NCI-H1092 treated with DMSO at 0.1 percent for 48 hours (cell line): Measurements from ENCODE around the gene IMMT.

Source experiments
- DNase-seq: peaks from one replicate; lab custom pipeline; 2025; lab: John Stamatoyannopoulos, UW

Gene IMMT

DNA sequence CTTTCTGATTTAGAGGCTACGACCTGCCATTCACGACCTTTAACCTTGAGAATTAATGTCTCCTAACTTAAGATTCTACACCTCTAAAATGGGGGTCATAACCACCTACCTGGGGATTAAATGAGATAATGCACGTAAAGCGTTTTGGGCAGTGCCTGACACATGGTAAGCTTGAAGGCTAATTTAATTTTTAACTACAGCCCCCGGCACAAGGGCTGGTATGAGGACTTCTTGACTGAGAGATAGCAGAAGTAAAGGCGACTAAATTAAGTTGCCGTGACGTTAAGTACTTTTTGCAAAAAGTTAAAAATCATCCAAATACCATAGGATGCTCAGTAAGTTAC, 4.5 kb upstream of the IMMT start:
- no peak for DNase-seq

DNA sequence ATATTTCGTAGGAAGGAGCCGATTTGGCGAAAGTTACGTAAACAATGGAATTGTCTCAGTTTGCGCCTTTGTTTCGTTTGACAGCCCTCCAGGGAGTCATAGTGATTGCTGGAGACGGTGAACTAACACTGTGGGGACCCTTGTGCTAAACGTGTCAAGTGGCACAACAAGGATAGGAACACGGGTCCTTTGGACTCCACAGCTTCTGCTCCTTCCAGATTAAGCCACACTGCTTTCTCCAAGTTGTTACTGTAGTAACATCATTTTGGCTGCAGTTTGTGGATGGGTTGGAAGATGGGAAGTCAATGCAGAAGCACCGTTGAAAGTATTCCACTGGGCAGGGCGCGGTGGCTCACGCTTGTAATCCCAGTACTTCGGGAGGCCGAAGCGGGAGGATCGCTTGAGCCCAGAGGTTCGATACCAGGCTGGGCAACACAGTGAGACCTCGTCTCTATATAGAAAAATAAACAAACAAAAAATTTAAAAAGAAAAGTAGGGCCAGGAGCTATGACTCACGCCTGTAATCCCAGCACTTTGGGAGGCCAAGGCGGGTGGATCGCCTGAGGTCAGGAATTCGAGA, 636 bp upstream of the IMMT start:
- no peak for DNase-seq

DNA sequence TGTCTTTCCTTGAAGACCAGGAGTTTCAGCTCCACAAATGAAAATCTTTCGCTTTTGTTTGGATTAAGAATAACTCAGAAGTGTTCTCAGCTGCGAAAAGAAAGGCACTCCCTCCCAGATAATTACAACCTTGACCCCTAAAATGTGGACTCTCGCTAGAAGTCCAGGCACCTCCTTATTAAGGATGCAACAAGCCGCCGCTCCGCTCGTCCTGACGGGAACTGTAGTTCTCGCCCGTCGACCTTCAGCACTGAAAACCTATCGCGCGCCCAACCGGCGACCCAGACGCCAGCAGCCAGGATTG, 559 bp downstream of the IMMT start:
- DNase-seq = no peak

DNA sequence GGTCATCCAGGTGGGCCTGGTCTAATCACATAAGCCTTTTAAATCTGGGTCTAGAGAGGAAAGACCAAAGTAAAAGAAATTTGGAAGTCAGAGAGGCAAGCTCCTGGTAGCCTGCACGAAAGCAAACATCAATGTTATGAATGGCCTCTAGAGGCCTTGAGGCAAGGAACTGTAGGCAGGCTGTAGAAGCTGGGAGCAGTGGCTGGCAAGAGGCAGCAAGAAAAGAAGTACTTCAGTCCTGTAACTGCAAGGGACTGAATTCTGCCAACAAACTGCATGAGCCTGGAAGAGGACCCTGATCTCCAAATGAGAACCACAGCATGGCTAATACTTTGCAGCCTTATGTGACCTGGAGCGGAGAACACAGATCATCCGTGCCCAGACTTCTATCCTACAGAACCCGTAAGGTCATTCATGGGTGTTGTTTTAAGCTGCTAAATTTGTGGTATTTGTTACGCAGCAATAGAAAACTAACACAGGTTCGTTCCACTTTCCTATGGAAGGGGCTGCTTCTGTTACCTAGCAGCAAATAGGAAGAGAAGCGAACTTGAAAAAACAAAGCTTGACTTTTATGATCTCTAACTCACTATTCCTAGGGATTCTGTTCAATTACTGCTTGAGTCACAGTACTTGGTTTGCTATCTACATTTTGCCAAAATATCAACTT, 1.2 kb downstream of the IMMT start:
- DNase-seq = no peak

DNA sequence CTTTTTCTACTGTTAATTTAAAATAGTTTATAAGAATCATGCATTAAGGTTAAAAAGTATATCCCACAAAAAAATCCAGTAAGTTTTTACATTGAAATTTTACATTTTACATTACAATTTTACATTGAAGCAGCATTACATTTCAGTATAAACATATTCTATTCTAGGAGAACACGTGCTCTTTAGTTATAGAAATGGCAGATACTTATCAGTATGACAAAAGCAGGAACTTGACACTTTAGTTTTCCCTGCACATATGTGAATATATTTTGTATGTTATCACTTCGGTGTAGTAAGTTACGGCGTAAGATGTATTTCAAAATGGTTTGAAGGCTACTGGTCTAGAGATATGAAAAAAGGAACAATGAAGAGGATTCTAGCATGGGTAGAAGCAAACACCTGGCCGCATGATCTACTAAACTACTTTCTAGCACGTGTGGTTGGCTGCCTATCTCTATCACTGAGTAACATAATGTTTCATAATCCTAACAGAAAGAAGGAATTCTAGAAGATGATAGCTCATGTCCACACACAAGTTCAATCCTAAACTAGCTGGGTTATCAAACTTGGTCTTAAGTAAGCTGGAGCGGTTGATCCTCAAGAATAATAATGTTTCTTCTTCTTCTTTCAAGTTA, 5.4 kb downstream of the IMMT start:
- no peak for DNase-seq

DNA sequence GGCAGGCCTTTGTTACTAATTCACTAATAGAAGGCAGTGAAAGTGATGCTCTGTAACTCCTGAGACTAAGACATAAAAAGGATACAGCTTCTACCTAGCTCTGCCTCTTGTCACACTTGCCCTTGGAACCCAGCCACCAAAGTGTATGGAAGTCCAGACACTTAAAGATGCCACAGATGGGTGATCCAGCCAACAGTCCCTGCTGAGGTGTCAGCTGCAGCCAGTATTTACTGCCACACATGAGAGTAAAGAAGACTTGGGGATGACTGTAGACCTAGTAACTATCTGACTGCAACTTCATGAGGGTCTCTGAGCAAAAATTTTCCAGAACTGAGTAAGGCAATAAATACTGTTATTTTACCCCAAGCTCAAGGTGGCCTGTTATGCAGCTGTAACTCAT, 8.8 kb downstream of the IMMT start:
- no peak for DNase-seq

DNA sequence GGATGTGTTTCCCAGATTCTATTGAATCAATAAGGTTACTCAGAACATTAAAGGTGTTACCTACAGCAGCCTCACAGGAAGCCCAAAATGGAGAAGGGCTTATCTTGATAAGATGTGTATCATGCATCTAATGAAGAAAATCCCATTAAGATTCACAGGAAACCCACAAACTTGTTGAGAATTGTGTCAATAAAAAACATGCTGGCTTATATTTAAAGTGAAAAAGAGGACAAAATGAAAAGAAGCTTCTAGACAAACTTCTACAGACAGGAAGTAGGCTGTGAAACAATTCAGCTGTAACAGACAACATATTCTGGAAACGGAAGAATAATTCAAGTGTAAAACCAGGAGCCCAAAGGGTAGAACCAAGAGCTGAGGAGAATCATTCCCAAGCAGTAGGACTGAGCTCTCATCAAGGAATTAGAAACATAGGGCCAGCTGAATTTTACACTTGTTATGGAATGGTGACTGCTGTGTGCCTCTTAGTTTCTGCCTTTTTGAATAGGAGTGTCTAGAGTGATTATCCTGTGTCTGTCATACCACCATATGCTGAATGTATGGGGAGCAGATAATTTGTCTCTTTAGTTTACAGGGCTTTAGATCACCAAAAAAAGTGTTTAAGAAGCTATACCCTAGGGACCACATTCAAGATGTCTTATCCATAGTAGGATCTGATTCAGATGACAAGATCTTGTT, 9.6 kb downstream of the IMMT start:
- no peak for DNase-seq

DNA sequence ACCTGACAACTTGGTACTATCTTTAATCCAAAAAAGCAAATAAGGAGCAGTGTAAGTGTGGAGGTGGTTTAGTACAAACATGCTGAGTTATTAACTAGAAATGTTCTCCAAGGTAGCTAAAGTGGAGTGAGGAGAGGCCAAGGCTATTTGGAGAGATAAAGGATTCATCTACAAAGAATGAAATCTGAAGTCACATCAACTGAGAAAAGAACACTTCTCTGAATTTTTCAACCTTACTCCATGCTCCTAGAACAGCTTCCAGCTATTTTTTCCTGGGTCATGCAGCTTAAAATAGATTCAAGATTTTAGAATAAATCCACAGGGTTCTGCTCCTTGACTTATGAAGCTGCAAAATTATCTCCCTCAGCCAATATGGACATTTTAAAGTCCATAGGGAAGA, 18.7 kb downstream of the IMMT start:
- no peak for DNase-seq

DNA sequence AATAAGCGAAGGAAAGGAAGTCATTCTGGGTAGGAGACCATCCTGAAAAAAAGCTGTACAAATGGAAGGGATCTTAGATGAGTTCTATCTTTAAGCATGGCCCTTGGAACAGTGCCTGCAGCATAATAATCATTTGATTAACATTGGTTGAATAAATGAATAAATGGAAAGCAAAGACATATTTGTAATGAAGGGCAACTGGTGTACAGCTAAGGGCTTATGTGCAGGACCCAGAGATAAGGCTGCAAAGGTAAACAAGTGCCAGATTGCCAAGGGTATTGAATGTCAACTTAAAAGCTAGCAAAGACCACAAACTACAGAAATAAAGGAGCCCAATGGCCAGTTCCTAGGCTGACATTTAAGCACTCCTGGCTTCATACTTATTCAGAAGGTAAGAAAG, 19.4 kb downstream of the IMMT start:
- no peak for DNase-seq

DNA sequence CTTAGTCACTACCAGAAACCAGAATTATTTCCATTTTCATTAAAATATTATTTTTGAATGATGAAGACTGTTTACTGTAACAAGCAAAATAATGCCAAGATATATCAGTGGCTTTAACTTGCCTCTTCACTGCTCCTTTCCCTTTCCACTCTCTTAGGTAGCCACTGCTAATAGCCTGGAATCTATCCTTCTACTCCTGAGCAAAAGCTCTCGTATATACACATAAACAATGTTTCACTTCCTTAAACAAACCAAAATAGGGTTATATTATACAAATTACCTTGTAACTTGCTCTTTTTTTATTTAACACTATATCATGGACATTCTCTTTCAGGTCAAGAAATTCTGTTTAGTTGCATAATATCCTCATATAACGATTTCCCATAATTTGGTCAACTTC, 20.8 kb downstream of the IMMT start:
- no peak for DNase-seq

DNA sequence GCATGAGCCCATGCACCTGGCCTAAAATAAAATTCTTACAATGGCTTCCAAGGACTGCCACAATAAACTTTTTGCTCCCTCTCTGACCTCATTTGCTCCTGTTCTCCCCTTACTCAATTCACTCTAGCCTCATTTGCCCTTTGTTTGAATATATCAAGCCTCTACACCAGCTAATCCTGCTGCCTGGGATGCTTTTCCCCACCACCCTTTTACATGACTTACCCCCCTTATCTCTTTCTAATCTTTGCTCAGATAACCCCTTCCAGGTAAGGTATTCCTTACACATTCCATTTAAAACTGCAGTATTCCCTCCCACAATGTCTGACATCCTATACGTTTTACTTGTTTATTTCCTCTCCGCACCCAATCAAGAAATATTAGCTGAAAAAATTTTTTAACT, 22.7 kb downstream of the IMMT start:
- no peak for DNase-seq

DNA sequence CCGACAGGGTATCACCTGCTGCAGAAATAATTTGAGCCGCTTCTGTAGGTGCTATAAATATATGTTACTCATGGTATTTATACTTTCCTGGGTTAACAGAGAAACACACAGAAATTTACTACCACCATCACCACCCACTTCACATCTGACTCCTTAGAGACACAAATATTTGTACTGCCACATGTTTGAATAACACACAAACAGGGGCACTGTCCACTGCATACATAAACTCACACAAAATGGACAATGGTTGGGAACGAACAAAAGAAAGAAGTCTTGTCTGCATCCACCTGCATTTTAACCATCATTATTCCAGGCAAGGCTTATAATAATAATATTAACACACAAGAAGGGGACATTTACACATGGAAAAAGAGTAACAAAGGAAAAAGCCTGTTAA, 24.0 kb downstream of the IMMT start:
- DNase-seq = no peak

DNA sequence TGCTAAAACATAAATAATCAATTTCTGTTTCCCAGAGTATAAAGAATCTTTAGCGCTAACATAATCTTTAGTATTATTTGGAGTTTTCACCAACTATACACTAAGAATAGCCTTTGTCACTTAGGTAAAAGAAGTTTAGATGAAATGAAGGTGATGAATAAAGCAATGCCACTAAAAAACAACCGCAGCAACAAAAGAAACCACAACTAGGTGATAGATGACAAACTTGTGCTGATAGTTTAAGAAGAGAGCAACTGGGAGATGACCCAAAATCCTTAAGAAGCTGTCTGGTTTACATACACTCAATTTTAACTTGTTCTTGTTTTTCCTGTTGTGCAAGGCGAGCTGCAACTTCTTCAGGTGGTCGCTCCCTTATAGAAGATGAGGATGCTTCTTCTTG, 24.8 kb downstream of the IMMT start:
- no peak for DNase-seq

DNA sequence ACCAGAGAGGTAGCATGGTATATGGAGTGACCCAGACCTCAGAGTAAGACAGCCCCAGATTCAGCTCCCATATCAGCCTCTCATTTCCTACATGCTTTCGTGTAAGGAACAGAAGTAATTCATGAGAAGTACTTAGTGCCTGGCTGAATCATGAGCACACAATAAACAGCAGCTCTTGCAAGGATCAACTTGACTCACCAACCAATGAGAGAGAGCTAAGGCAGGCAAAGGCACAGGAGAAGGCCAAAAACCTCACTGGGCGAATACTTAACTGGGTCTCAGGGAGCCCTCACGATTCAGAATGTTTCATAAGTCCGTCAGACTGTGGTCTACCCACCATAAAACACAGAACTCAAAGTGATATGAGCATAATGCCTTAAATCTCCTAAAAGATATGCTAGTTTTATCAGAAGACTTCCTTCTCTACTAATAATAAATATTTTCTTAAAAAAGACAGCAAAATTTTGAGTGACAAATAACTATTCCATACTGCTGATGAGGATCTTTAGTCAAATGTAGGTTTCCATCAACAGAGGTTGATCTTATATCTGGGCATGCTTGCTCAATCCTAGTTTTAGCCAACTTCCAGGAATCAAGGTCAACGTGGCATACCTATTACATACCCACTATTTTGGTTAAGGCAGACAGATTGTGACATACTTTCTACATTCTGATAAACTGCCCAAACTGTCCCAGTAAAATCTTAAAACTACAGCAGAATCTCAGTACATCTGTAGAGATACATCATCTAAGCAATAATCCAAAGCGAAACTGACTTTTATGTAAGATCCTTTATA, 34.9 kb downstream of the IMMT start:
- DNase-seq = no peak

DNA sequence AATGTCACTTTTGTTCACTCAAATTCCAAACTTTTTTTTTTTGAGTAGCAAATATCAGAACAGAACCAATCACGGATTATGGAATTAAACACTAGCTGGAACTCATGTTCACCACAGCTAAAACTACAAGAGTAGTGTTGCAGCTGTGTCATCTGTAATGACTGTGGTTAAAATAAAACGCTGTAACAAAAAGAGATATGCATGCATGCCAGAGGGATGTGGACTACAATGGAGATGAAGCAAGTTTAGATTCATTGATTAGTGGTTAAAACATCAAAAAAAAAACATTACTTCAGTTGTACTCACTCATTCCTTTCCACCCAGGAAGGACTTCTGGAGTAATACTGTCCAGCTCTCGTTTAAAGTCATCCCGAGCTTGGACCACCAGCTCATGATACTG, 37.0 kb downstream of the IMMT start:
- DNase-seq = no peak

DNA sequence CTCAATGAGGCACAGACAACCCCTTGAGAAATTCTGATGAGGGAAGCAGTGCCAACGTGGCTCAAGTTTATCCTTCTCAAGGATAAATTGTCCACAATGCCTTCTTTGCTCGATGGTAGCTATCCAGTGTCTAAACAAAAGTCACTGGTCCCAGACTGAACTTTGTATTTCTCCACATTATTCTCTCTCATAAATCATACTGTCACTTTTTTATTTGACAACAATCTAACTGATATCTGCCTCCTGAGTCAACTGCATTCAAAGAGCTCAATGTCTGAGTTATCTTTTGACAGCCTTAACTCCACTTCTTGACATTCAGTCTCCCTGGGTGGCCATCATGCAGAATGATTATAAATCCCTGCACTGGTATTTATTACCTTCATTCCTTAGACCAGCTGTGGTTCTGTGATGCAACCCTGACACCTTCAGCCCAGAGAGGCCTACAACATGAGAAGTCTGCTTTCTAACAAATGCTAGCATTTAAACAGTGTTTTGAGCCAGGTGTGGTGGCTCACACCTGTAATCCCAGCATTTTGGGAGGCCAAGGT, 38.2 kb downstream of the IMMT start:
- DNase-seq = no peak

DNA sequence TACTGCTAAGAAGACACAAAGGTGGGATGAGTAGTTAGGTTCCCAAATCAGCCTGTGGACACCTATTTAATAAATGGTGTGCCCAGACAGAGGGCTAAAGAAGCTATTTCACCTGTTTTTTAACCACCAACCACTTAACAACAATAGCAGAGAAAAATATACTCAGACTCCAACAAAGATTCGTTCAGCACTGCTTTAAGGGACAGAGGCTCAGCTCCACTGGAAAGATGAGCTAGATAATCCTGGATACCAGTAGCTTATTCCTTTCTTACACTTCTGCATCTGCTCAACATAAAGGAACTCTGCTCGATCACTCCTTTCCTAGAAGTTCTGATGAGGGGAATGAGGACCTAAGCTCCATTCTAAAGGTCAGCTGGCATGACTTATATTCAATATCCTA, 44.8 kb downstream of the IMMT start:
- no peak for DNase-seq

DNA sequence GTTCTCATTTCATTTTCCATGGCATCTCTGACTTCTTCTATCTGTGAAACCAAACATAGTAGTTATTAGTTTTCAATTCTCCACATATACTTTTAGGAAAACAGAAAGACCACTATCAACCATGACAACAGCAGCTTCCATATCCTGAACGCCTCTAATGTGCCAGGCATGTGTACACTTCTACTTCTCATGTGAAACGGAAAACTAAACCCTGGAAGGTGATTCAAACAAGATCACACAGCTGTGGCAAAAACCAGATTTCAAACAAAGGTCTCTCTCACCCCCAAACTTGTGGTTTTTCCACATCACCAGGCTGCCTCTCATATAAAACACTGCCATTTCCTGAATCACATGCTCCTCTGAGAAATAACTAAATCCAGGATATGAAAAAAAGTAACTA, 47.5 kb downstream of the IMMT start:
- DNase-seq = no peak

DNA sequence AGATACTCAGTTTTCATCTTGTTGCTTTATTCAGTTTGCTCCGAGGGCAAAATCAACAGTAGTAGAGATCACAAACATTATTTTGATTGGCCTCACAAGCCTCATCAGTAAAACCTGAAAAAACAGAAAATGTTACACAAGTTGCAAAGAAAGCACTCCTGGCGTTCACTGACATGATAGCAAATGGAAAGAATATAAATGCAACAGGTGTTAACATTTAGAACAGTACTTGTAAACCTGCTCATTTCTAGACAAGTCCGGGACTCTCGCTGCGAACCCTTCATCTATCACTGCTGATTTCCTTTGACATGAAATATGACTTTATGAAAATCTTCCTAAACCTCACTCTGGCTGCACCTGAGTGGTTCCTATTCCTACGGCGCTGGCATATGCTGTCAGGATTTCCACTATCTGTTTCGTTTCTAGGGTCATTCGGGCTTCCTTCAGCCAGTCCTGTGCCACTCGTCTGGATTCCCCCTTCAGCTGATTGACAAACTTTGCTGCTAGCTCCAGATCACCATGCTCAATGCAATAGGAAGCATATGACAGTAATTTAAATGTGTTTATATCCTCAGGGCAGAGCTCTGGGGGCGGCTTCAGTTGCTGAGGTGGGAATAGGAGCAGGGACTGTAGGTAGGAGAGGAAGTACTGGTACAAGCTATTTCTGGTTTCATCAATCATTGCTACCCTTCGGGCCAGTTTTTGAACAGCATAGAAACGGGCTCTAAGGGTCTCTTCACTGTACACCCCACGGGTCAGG, 51.2 kb downstream of the IMMT start:
- DNase-seq = no peak

DNA sequence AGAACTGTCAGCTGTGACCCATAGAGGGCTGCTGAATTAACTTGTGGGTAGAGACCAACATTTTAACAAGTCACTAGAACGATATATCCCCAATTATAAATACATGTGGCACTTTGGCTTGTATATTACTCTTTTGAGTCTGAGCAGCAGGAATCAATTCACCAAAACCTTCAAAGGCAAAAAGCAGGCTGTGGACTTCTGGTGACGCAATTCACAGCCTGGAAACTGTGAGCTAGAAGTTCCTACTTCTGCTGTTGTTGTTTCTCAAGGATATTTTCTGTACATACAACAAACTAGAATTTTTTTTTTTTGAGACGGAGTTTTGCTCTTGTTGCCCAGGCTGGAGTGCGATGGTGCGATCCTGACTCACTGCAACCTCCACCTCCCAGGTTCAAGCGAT, 52.0 kb downstream of the IMMT start:
- no peak for DNase-seq

DNA sequence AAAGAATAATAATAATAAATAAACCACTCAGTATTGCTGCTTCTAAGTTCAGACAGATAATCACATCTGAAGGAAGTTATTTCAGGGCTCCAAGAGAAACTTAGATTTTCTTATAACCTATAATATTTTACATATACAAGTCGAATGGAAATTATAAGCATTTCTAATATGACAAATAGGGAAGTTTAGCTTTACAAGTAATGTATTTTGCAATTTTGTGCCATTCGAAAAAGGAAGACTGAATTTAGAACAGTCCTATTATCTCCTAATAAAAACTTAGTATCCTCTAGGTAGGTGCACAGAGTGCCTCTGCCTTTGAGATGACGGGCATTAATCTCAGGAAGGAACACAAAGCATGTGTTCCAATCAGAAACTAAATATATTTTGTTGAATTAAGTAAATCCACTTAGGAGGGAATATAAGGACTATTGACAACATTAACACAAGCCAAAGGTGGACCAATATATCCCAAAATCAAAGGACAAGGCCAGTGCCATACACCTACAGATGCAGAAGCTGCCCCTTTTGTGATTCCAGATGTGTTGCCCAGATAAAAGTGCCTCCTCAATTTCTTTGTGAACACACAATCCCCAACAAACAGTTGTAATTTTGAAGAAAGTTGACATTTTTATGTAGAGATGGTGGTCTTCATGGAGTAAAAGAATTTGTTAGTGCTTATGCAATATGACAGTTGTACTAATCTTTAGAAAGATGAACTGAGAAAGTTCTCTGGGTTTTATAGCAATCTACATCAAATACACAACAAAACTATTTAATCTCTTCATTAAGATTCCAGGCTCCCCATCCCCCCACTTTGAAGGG, 52.6 kb downstream of the IMMT start:
- DNase-seq = no peak
